ENCODE results near the gene FHOD3. TPM values are rescaled to one million over a fixed set of nuclear protein-coding genes. Genes with fewer than 3 reads are reported as not detected.

FHOD3 gene
- total and polyA plus RNA-seq, 3 experiments from 2014 or later, result not detected

DNA sequence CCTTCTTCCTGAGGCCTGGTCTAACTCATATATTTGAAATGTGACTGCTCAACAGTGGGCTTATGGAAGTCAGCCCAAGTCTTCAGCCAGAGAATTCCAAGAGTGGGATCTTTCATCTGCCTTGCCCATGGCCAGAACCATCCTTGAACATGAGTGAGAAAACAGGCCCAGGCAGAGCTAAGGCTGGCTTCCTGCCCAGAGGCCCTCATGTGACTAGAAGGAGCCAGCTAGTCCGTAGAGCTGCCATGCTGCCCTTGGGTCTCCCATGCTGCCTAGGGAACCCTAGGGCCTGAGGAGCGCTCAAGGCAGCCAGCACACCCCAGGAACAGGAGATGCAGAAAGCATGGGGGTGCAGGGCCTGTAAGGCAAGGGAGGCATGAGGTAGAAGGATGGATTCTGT, 203.6 kb downstream of the FHOD3 start:
- H3K27me3 ChIP-seq (ENCODE audit: insufficient read depth, low read length, poor library complexity, severe bottlenecking), result no peaks in the 10 kb centered on the region
- H3K4me3 ChIP-seq (ENCODE audit: low read length), result no peak overlapping the region
- H3K27ac Mint-ChIP-seq, result no peak overlapping the region
- H3K9me3 Mint-ChIP-seq, result no peaks in the 10 kb centered on the region
- no peak for DNase-seq
- no peaks in the 10 kb centered on the region for H3K4me1 ChIP-seq (ENCODE audit: insufficient read depth, low read length)
- H3K4me3 Mint-ChIP-seq, result no peak overlapping the region
- H3K36me3 Mint-ChIP-seq, result no peaks in the 10 kb centered on the region
- no peaks in the 10 kb centered on the region for H3K9me3 ChIP-seq (ENCODE audit: low read length)
- H3K36me3 ChIP-seq (ENCODE audit: insufficient read depth, low read length), result no peaks in the 10 kb centered on the region
- POLR2A ChIA-PET, result no interaction called here
- H3K27ac ChIP-seq (ENCODE audit: low read depth, low read length), result no peak overlapping the region
- peaks cover 1 to 6% of the 10 kb centered on the region in 2 donors for H3K27me3 Mint-ChIP-seq
- peaks cover 0 to 3% (median 0%) of the 10 kb centered on the region in 3 donors for H3K4me1 Mint-ChIP-seq
- CTCF ChIA-PET, result no interaction called here

DNA sequence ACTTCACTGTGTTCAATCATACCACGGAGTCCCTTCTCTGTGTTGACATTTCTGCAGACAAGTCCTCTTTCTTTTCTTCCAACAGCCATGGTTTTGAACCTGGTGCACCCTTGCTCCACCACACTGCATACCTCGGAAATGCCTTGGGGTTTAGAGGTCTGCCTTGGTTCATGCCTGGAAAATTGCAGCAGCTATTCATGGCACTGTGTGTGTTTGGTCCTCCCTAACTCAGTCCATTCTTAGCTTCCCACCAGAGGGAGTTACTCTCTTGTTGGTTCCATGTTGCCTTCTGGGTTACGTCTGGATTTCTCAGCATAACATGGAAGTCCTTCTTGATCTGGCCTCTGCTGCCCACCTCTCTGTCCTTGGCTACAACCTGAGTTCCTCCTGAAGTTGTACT, 206.0 kb downstream of the FHOD3 start:
- ChIA-PET CTCF (no interaction called here), POLR2A (no interaction called here)
- no peak overlapping the region for H3K27ac ChIP-seq (ENCODE audit: low read depth, low read length)
- no peak overlapping the region for H3K4me3 ChIP-seq (ENCODE audit: low read length)
- Mint-ChIP-seq H3K4me1 (peaks cover 0 to 3% (median 0%) of the 10 kb centered on the region in 3 donors), H3K27ac (peak overlapping the region in 1 of 8 donors; percentile 27), H3K9me3 (no peaks in the 10 kb centered on the region), H3K27me3 (peaks cover 1 to 6% of the 10 kb centered on the region in 2 donors), H3K36me3 (no peaks in the 10 kb centered on the region), H3K4me3 (no peak overlapping the region)
- H3K36me3 ChIP-seq (ENCODE audit: insufficient read depth, low read length), result no peaks in the 10 kb centered on the region
- no peaks in the 10 kb centered on the region for H3K4me1 ChIP-seq (ENCODE audit: insufficient read depth, low read length)
- no peaks in the 10 kb centered on the region for H3K27me3 ChIP-seq (ENCODE audit: insufficient read depth, low read length, poor library complexity, severe bottlenecking)
- H3K9me3 ChIP-seq (ENCODE audit: low read length), result no peaks in the 10 kb centered on the region
- DNase-seq, result no peak

- H3K27ac Mint-ChIP-seq, result no peak overlapping the region
- no peaks in the 10 kb centered on the region for H3K4me1 ChIP-seq (ENCODE audit: insufficient read depth, low read length)
- no peak overlapping the region for H3K27ac ChIP-seq (ENCODE audit: low read depth, low read length)
- H3K36me3 Mint-ChIP-seq, result no peaks in the 10 kb centered on the region
- H3K9me3 Mint-ChIP-seq, result no peaks in the 10 kb centered on the region
- POLR2A ChIA-PET, result no interaction called here
- H3K27me3 ChIP-seq (ENCODE audit: insufficient read depth, low read length, poor library complexity, severe bottlenecking), result no peaks in the 10 kb centered on the region
- no peak for DNase-seq
- CTCF ChIA-PET, result no interaction called here
- H3K4me1 Mint-ChIP-seq, result peaks cover 0 to under 1% (median 0%) of the 10 kb centered on the region in 3 donors
- no peak overlapping the region for H3K4me3 ChIP-seq (ENCODE audit: low read length)
- H3K27me3 Mint-ChIP-seq, result peaks cover 1 to 6% of the 10 kb centered on the region in 2 donors
- H3K36me3 ChIP-seq (ENCODE audit: insufficient read depth, low read length), result no peaks in the 10 kb centered on the region
- H3K4me3 Mint-ChIP-seq, result no peak overlapping the region
- no peaks in the 10 kb centered on the region for H3K9me3 ChIP-seq (ENCODE audit: low read length)
Observed at GRCh38 chr18:36504928-36505327, 207.4 kb downstream of the FHOD3 start.

DNA sequence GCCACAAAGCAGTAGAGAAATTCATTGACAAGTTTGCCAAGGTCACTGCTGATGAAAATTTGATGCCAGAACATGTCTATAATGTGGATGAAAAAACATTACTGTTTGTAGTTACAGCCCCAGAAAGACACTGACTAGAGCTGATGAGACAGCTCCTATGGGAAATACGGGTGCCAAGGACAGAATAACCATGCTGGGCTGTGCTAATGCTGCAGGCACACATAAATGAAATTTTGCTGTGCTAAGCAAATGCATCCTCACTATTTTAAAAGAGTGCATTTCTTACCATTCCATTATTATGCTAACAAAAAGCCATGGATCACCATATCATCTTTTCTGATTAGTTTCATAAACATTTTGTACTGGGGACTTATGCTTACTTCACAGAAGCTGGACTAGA, 208.2 kb downstream of the FHOD3 start:
- Mint-ChIP-seq H3K9me3 (no peaks in the 10 kb centered on the region), H3K4me1 (no peaks in the 10 kb centered on the region), H3K4me3 (no peak overlapping the region), H3K27me3 (peaks cover 1 to 6% of the 10 kb centered on the region in 2 donors), H3K36me3 (no peaks in the 10 kb centered on the region), H3K27ac (no peak overlapping the region)
- no peaks in the 10 kb centered on the region for H3K9me3 ChIP-seq (ENCODE audit: low read length)
- CTCF ChIA-PET, result no interaction called here
- H3K27me3 ChIP-seq (ENCODE audit: insufficient read depth, low read length, poor library complexity, severe bottlenecking), result no peaks in the 10 kb centered on the region
- DNase-seq, result no peak
- H3K4me1 ChIP-seq (ENCODE audit: insufficient read depth, low read length), result no peaks in the 10 kb centered on the region
- no peaks in the 10 kb centered on the region for H3K36me3 ChIP-seq (ENCODE audit: insufficient read depth, low read length)
- no peak overlapping the region for H3K4me3 ChIP-seq (ENCODE audit: low read length)
- no peak overlapping the region for H3K27ac ChIP-seq (ENCODE audit: low read depth, low read length)
- POLR2A ChIA-PET, result no interaction called here

GRCh38 chr18:36509646-36510197, 212.2 kb downstream of the FHOD3 start:
- H3K27me3 Mint-ChIP-seq, result peaks cover 0 to 3% of the 10 kb centered on the region in 2 donors
- no peaks in the 10 kb centered on the region for H3K27me3 ChIP-seq (ENCODE audit: insufficient read depth, low read length, poor library complexity, severe bottlenecking)
- no peak overlapping the region for H3K27ac ChIP-seq (ENCODE audit: low read depth, low read length)
- H3K27ac Mint-ChIP-seq, result no peak overlapping the region
- no peaks in the 10 kb centered on the region for H3K4me1 ChIP-seq (ENCODE audit: insufficient read depth, low read length)
- ChIA-PET POLR2A (no interaction called here), CTCF (no interaction called here)
- no peaks in the 10 kb centered on the region for H3K36me3 ChIP-seq (ENCODE audit: insufficient read depth, low read length)
- H3K9me3 Mint-ChIP-seq, result no peaks in the 10 kb centered on the region
- no peaks in the 10 kb centered on the region for H3K9me3 ChIP-seq (ENCODE audit: low read length)
- no peak overlapping the region for H3K4me3 ChIP-seq (ENCODE audit: low read length)
- H3K4me3 Mint-ChIP-seq, result no peak overlapping the region
- no peak for DNase-seq
- no peaks in the 10 kb centered on the region for H3K36me3 Mint-ChIP-seq
- no peaks in the 10 kb centered on the region for H3K4me1 Mint-ChIP-seq

DNA sequence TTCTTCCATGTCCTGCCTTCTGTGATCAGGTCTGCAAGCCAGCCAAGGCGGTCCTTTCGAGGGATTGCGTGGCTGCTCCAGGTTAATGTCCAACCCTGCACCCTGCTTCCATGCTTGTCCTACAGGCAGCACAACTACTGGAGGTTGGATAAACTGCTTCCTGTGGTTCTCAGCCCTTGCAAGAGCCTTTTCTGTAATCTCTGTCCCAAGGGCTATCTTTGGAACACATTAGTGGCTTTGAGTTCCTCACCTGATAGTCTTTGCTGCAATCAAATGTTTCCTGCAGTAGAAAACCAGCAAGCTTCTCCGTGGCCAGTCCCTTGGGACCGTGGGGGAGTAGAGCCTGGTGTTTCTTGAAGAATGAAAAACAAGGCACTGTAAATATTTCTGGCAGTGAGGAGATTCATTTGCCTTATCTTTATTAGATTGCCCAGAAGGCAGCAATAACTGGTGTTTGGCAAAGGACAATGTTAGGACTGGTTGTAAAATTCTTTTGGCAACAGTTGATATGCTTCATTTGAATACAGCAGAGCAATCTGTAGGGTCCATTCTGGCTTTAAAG, 214.4 kb downstream of the FHOD3 start:
- ChIA-PET POLR2A (no interaction called here), CTCF (no interaction called here)
- H3K36me3 Mint-ChIP-seq, result no peaks in the 10 kb centered on the region

GRCh38 chr18:36513556-36513955, 216.0 kb downstream of the FHOD3 start:
- no peaks in the 10 kb centered on the region for H3K4me1 ChIP-seq (ENCODE audit: insufficient read depth, low read length)
- DNase-seq, result no peak
- Mint-ChIP-seq H3K27me3 (peaks cover 7 to 15% of the 10 kb centered on the region in 2 donors), H3K27ac (no peak overlapping the region), H3K36me3 (no peaks in the 10 kb centered on the region), H3K9me3 (no peaks in the 10 kb centered on the region), H3K4me3 (no peak overlapping the region), H3K4me1 (no peaks in the 10 kb centered on the region)
- no peak overlapping the region for H3K4me3 ChIP-seq (ENCODE audit: low read length)
- ChIA-PET CTCF (no interaction called here), POLR2A (no interaction called here)
- H3K9me3 ChIP-seq (ENCODE audit: low read length), result no peaks in the 10 kb centered on the region
- H3K36me3 ChIP-seq (ENCODE audit: insufficient read depth, low read length), result no peaks in the 10 kb centered on the region
- no peaks in the 10 kb centered on the region for H3K27me3 ChIP-seq (ENCODE audit: insufficient read depth, low read length, poor library complexity, severe bottlenecking)
- no peak overlapping the region for H3K27ac ChIP-seq (ENCODE audit: low read depth, low read length)

More for the DNA sequence above, 214.4 kb downstream of the FHOD3 start:
- Mint-ChIP-seq H3K4me3 (no peak overlapping the region), H3K9me3 (no peaks in the 10 kb centered on the region), H3K27me3 (peaks cover 5 to 8% of the 10 kb centered on the region in 2 donors), H3K27ac (no peak overlapping the region), H3K4me1 (no peaks in the 10 kb centered on the region)
- Histone ChIP-seq H3K36me3 (ENCODE audit: insufficient read depth, low read length) (no peaks in the 10 kb centered on the region), H3K9me3 (ENCODE audit: low read length) (no peaks in the 10 kb centered on the region), H3K4me3 (ENCODE audit: low read length) (no peak overlapping the region), H3K4me1 (ENCODE audit: insufficient read depth, low read length) (no peaks in the 10 kb centered on the region), H3K27ac (ENCODE audit: low read depth, low read length) (no peak overlapping the region), H3K27me3 (ENCODE audit: insufficient read depth, low read length, poor library complexity, severe bottlenecking) (no peaks in the 10 kb centered on the region)
- no peak for DNase-seq

- H3K27me3 Mint-ChIP-seq, result peaks cover 11 to 15% of the 10 kb centered on the region in 2 donors
- no peaks in the 10 kb centered on the region for H3K36me3 ChIP-seq (ENCODE audit: insufficient read depth, low read length)
- CTCF ChIA-PET, result no interaction called here
- H3K27me3 ChIP-seq (ENCODE audit: insufficient read depth, low read length, poor library complexity, severe bottlenecking), result no peaks in the 10 kb centered on the region
- H3K36me3 Mint-ChIP-seq, result no peaks in the 10 kb centered on the region
- H3K9me3 ChIP-seq (ENCODE audit: low read length), result no peaks in the 10 kb centered on the region
- no peaks in the 10 kb centered on the region for H3K9me3 Mint-ChIP-seq
- H3K4me1 ChIP-seq (ENCODE audit: insufficient read depth, low read length), result no peaks in the 10 kb centered on the region
- H3K27ac ChIP-seq (ENCODE audit: low read depth, low read length), result no peak overlapping the region
- no peak for DNase-seq
- H3K4me3 Mint-ChIP-seq, result no peak overlapping the region
- no peak overlapping the region for H3K27ac Mint-ChIP-seq
- H3K4me3 ChIP-seq (ENCODE audit: low read length), result no peak overlapping the region
- POLR2A ChIA-PET, result no interaction called here
- H3K4me1 Mint-ChIP-seq, result no peaks in the 10 kb centered on the region
Observed at GRCh38 chr18:36514778-36515177, 217.3 kb downstream of the FHOD3 start.
